Subcutaneous abdominal adipose tissue (tissue), 5 donors: Measurements from ENCODE around the gene MTERF4.

ENCODE experiments used
- H3K27ac ChIP-seq: one replicate; pipeline ENCODE4 v1.7.0; 2013; ENCODE audit warnings: low read depth, mild to moderate bottlenecking, inconsistent platforms, low read length, moderate library complexity
- H3K27me3 ChIP-seq, 5 donors: one replicate each; pipeline ENCODE4 v1.7.0; 2013; ENCODE audit warnings: low read length in 5 of 5, inconsistent platforms in 1 of 5; ENCODE audit not compliant: control insufficient read depth in 5 of 5, insufficient read depth in 4 of 5
- H3K36me3 ChIP-seq, 5 donors: one replicate each; pipeline ENCODE4 v1.7.0; 2013; ENCODE audit warnings: low read length in 5 of 5; ENCODE audit not compliant: control insufficient read depth in 5 of 5, insufficient read depth in 5 of 5
- H3K4me1 ChIP-seq, 5 donors: one replicate each; pipeline ENCODE4 v1.7.0; 2013; ENCODE audit warnings: low read length in 5 of 5, mild to moderate bottlenecking in 3 of 5, moderate library complexity in 1 of 5; ENCODE audit not compliant: control insufficient read depth in 5 of 5, insufficient read depth in 5 of 5
- H3K4me3 ChIP-seq, 5 donors: one replicate each; pipeline ENCODE4 v1.7.0; 2013; ENCODE audit warnings: low read length in 5 of 5, low read depth in 1 of 5
- H3K9ac ChIP-seq, 5 donors: one replicate each; pipeline ENCODE4 v1.7.0; 2013; ENCODE audit warnings: low read length in 5 of 5, mild to moderate bottlenecking in 4 of 5, moderate library complexity in 3 of 5
- H3K9me3 ChIP-seq, 5 donors: one replicate each; pipeline ENCODE4 v1.7.0; 2013; ENCODE audit warnings: low read length in 5 of 5; ENCODE audit not compliant: control insufficient read depth in 5 of 5
- donor health status: healthy.
- donor health status: healthy.
- donor health status: healthy.
- donor health status: healthy.
- donor health status: healthy.

The MTERF4 gene

DNA sequence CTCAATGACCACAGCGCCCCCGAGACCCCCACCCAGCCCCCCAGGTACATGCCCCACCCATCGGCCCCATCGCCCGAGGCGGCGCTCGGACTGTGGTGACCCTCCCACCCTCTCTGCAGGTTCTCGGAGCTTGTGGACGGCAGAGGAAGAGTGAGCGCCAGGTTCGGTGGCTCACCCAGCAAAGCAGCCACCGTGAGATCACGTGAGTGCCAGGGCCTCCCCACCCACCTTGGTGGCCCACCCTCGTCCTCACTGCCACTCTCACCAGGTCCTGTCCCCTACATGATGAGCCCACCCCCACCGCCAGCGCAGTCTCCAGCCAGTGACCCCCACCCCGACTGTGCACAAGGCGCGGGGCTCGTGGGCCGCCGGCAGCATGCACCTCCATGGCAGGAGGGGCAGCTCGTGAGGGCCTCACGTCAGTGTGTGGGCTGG is 30.4 kb downstream of the MTERF4 start:
- H3K9me3 ChIP-seq: no peaks in the 10 kb centered on the region
- no peaks in the 10 kb centered on the region for H3K4me1 ChIP-seq
- peaks cover 11 to 91% (median 87%) of the 10 kb centered on the region in 5 donors for H3K36me3 ChIP-seq
- no peak overlapping the region for H3K27ac ChIP-seq
- no peak overlapping the region for H3K4me3 ChIP-seq
- no peak overlapping the region for H3K9ac ChIP-seq
- H3K27me3 ChIP-seq: no peaks in the 10 kb centered on the region

DNA sequence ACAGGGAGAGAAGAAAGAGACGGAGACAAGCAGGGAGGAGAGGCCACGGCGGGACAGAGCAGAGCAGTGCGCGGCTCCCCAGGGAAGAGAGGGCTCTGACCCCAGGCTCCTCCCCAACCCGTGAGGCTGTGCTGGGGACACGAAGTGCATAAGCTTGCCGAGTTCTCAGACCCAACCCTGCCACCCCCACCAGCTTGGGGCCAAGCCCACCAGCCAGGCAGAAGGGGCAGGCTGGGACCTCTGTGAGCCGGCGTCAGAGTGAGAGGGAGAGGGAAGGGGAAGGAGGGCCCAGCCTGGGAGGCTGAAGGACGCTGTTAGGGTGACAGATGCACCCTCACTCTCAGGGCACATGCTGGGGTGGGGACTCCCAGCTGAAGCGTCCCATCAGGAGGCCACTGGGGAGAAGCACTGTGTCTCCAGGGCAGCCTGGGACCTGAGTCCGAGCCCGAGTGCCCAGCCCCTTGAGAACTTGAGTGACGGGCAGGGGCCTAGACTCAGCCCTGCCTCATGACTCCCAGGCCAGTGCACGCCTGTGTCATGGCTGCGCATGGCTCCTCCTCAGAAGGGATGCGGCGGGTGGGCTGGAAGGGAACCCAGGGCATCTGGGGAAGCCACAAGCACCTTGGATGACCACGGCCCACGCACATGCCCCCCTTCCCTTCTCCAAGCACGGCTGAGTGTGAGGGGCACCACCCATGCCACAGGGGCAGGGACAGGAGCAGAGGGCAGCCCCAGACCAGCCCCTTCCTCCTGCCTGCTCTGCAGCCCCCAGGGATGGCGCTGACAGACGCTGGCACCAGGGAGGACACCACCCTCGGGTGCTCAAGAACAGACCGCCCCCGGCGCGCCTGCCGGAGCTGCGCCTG is 31.0 kb downstream of the MTERF4 start:
- H3K9me3 ChIP-seq: no peaks in the 10 kb centered on the region
- H3K9ac ChIP-seq: no peak overlapping the region
- no peak overlapping the region for H3K27ac ChIP-seq
- no peak overlapping the region for H3K4me3 ChIP-seq
- no peaks in the 10 kb centered on the region for H3K27me3 ChIP-seq
- H3K36me3 ChIP-seq: peaks cover 9 to 97% (median 92%) of the 10 kb centered on the region in 5 donors
- H3K4me1 ChIP-seq: no peaks in the 10 kb centered on the region

DNA sequence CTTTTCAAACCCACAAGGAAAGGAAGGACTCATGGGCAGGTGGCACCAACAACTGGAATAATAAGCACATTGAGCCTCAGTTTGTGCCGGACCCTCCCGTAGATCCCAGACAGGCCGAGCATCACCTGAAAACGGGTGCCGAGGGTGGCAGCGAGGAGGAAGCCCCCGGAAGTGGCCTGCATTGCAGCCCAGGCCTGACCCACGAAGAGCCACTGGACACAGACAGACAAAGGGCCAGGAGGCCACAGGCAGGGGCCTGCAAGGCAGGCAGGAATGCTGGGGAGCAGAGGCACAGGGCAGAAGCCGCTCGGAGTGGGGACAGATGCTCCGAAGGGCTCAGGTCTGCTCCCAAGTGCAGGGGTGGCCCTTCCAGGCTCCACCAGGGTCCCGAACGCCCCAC is 31.7 kb downstream of the MTERF4 start:
- H3K4me3 ChIP-seq: no peak overlapping the region
- no peaks in the 10 kb centered on the region for H3K4me1 ChIP-seq
- no peak overlapping the region for H3K9ac ChIP-seq
- H3K27ac ChIP-seq: no peak overlapping the region
- peaks cover 3 to 97% (median 92%) of the 10 kb centered on the region in 5 donors for H3K36me3 ChIP-seq
- no peaks in the 10 kb centered on the region for H3K27me3 ChIP-seq
- no peaks in the 10 kb centered on the region for H3K9me3 ChIP-seq

DNA sequence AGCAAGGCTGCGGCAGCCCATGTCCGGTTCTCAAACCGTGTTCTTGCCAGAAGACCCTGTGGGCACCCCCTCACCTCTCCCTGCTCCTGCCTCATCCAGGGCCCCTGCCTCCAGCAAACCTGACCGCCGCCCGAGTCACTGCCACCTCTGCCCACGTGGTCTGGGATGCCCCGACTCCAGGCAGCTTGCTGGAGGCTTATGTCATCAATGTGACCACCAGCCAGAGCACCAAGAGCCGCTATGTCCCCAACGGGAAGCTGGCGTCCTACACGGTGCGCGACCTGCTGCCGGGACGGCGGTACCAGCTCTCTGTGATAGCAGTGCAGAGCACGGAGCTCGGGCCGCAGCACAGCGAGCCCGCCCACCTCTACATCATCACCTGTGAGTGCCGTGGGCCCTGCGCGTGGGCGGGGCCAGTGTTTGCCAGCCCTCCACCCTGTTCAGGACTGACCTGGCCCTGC is 32.2 kb downstream of the MTERF4 start:
- H3K9me3 ChIP-seq: no peaks in the 10 kb centered on the region
- H3K4me1 ChIP-seq: no peaks in the 10 kb centered on the region
- no peak overlapping the region for H3K27ac ChIP-seq
- H3K27me3 ChIP-seq: no peaks in the 10 kb centered on the region
- H3K4me3 ChIP-seq: no peak overlapping the region
- H3K9ac ChIP-seq: no peak overlapping the region
- H3K36me3 ChIP-seq: peaks cover 3 to 97% (median 92%) of the 10 kb centered on the region in 5 donors

DNA sequence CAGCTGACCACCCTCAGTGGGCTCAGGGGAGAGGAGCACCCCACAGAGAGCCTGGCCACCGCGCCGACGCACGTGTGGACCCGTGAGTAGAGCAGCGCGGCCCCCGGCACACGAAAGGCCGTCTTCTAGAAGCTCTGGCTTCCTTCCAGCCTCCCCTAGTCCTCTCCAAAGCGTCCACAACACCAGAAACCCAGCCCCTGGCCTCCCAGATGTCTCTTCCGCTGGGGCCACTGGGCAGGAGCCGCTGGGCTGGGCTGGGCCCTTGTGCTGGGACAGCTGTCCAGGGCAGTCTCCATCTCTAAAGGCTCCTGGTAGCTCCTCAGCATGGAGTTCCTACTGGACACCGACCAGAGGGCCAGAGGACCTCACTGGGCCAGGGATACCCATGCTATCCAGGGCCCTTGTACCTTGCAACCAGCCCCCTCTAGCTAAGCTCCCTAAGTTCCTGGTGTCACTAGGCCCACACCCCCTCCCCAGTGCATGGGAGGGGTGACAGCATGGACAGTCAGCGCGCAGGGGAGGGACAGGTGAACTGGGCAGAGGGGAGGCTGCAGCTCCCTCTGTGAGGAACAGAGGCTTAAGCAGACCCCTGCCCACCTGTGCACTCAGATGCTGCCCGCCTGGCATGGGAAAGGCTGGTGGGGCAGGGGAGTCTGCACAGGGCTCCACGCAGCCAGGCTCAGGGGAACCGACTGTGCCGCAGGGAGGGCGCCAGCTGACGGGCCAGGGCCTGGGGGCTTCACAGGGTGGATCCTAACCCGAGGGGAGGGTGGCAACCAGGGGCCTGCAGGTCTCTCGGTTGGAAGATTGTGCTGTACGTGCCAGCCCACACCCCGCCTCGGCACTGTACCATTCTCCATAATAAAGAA is 32.9 kb downstream of the MTERF4 start:
- Histone ChIP-seq H3K27me3 (no peaks in the 10 kb centered on the region), H3K9ac (no peak overlapping the region), H3K9me3 (no peaks in the 10 kb centered on the region), H3K27ac (no peak overlapping the region), H3K4me1 (no peaks in the 10 kb centered on the region), H3K36me3 (peaks cover 0 to 92% (median 88%) of the 10 kb centered on the region in 5 donors), H3K4me3 (no peak overlapping the region)

DNA sequence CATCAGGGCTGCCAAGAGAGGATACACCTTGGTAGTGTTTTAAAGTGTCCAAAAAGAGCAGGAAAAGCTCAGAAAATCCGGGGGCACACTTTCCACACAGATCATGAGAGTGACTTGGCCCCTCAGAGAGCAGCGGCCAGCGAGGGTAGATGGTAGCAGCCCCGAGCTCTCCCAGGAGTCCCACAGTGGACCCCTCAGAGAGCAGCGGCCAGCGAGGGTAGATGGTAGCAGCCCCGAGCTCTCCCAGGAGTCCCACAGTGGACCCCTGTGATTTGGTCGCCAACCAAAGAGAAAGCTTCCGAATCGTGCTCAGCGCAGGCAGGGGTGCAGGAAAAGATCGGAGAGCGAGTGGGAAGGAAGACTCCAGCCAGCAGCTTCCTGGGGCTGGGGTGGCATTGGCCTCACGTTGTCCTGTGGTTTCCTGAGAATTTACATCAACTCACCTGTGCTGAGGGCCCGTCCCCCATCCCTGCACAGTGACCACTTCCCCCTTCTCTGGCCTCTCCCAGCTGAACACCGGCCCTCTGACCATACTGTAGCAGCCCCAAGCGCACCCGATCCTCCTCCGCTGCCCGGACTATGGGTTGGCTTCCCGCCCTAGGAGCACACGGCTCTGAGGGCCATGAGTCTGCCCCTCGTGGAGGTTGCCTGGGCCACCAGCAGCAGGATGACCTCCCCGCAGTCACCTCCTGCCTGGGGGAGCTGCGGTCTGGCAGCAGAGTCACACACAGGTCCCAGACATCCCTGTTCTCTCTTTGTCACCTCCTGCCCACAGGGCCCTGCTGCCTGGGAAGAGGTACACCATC is 33.7 kb downstream of the MTERF4 start:
- H3K4me3 ChIP-seq: no peak overlapping the region
- H3K27me3 ChIP-seq: no peaks in the 10 kb centered on the region
- no peak overlapping the region for H3K27ac ChIP-seq
- no peaks in the 10 kb centered on the region for H3K9me3 ChIP-seq
- no peak overlapping the region for H3K9ac ChIP-seq
- peaks cover 0 to 5% (median 1%) of the 10 kb centered on the region in 5 donors for H3K4me1 ChIP-seq
- H3K36me3 ChIP-seq: peaks cover 0 to 83% (median 80%) of the 10 kb centered on the region in 5 donors

DNA sequence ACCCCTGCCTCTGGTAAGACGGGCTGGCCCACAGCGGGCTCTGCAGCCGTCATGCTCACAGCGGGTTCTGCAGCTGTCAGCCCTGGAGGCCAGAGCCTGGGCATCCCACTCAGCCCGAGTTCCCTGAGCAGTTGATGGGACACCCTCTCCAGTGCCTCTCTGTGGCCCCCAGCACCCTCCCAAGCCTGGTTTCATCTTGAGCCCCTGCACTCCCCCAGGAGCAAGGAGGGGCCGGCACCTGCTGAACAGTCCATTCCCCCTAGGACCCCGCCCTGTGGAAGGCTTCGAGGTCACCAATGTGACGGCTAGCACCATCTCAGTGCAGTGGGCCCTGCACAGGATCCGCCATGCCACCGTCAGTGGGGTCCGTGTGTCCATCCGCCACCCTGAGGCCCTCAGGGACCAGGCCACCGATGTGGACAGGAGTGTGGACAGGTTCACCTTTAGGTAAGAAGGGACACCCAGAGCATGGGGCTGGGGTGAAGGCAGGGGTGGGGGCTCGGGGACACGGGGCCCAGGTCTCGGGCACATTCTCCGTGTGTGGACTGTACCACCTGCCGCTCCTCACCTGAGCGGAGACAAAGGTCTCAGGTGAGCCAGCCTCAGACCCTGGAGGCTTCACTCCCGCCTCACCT is 34.5 kb downstream of the MTERF4 start:
- no peak overlapping the region for H3K27ac ChIP-seq
- H3K36me3 ChIP-seq: peaks cover 0 to 76% (median 73%) of the 10 kb centered on the region in 5 donors
- H3K27me3 ChIP-seq: no peaks in the 10 kb centered on the region
- no peak overlapping the region for H3K4me3 ChIP-seq
- no peak overlapping the region for H3K9ac ChIP-seq
- H3K9me3 ChIP-seq: no peaks in the 10 kb centered on the region
- peaks cover 0 to 12% (median 8%) of the 10 kb centered on the region in 5 donors for H3K4me1 ChIP-seq

DNA sequence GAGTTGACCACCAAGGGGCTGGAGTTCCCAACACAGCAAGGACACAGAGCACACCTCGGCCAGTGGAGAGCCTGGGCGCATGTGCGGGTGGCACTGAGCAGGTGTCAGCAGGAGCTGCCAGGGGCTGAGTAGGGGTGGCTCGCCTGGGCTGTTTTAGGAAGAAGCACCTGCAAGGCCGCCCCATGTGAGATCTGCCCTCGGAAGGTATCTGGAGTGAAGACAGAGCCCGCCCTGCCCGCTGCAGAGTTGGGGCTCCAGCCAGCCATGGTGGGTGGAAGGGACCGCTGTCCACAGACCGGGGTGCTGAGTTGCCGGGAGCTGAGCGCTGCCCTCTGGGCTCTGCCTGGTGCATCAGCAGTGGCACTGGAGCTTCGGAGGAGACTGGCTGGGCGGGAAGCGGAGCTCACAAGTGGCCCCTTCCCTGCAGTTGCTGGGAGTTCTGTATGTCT is 35.2 kb downstream of the MTERF4 start:
- Histone ChIP-seq H3K36me3 (peaks cover 0 to 69% (median 66%) of the 10 kb centered on the region in 5 donors), H3K27ac (no peak overlapping the region), H3K4me1 (peaks cover 0 to 16% (median 8%) of the 10 kb centered on the region in 5 donors), H3K27me3 (no peaks in the 10 kb centered on the region), H3K9me3 (no peaks in the 10 kb centered on the region), H3K4me3 (no peak overlapping the region), H3K9ac (no peak overlapping the region)

DNA sequence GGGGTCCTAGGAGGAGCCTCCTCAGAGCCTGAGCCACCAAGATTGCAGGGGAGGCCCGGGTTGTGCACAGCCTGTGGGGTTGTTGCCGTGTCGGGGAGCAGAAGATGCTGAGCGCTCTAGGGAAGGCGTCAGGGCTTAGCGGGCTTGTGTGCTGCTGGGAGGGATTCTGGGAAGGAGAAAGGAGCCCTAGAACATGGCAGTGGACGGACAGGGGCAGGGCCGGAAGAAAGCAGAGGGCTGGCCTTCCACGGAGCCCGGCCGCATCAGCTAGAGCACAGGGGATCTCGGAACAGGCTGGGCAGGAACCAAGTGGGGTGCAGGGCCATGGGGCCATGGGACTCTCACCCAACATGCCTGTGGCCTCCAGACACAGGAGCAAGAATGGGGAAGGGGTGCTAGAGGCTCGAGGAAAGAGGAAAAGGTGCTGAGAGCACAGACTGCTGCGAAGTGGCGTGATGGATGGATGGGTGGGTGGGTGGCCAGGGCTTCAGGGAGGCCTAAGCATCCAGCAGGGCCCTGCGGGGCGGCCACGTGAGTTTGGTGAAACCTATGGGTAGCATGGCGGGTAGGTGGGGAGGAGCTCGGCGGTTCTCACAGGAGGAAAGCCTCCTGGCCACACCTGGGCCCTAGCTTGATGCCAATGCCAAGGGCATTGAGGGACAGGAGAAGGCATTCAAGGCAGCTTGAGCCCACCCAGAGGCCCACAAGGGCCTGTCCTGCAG is 35.8 kb downstream of the MTERF4 start:
- no peak overlapping the region for H3K9ac ChIP-seq
- no peaks in the 10 kb centered on the region for H3K9me3 ChIP-seq
- H3K27me3 ChIP-seq: no peaks in the 10 kb centered on the region
- H3K27ac ChIP-seq: no peak overlapping the region
- H3K4me1 ChIP-seq: peaks cover 0 to 19% (median 8%) of the 10 kb centered on the region in 5 donors
- H3K4me3 ChIP-seq: no peak overlapping the region
- H3K36me3 ChIP-seq: peaks cover 0 to 65% (median 62%) of the 10 kb centered on the region in 5 donors
